NK-92 (cell line): Measurements from ENCODE around the gene CTDSP2.
"Not testable (repeated sequence)": the region's sequence is repeated elsewhere in the genome, so short reads cannot be mapped to it uniquely, and the experiment has no call there.

Experiments used
- DNase-seq: peaks from one replicate; lab custom pipeline; 2025; ENCODE audit not compliant: unreplicated experiment; lab: John Stamatoyannopoulos, UW

The CTDSP2 gene

DNA sequence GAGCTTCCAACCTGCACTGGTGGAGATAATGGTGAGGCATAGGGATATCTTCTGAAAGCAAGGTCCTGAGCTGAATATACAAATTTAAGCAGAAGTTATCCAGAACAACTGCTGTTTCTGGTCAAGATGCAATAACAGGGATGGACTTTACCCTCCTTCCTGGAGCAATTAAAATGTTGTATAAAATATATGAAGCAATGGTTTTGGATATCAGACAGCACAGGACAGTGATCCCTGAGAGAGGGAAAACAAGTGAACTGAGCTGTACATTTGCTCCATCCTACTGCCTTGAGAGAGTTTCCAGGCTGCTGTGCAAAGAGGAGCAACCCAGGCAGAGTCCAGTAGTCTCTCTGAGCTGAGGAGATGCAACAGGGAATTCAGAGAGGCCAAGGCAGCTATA, 36.0 kb upstream of the CTDSP2 start:
- no peak for DNase-seq

DNA sequence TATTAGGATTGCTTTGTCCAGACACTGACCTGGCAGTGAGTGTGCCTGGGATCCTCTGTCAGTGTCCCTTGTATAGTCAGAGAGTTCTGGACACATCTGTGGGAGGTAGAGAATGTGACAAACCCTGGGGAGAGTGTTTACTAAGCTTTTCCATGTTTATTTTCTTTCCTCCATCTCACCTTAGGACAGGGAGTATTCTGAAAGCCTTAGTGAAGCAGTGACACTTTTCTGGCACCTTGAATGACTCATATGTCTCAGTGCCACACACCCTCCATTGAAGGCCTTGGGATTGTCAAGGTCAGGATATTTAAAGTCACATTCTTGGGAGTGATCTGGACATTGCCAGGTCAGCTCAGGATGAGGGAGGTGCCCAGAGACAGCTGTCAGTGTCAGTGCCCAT, 34.9 kb upstream of the CTDSP2 start:
- no peak for DNase-seq

DNA sequence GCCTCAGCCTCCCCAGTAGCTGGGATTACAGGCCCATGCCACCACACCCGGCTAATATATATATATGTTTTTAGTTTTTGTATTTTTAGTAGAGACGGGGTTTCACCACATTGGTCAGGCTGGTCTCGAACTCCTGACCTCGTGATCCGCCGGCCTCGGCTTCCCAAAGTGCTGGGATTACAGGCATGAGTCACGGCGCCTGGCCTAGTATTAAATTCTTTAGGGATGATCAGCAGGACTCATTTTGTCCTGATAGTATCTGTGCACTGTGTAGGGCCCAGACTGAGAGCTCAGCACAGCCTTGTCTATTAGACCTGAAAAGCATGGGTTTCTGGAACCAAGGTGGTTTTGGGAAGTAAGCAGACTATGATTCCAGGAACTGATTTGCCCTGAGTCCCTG, 34.5 kb upstream of the CTDSP2 start:
- not testable (repeated sequence) for DNase-seq

DNA sequence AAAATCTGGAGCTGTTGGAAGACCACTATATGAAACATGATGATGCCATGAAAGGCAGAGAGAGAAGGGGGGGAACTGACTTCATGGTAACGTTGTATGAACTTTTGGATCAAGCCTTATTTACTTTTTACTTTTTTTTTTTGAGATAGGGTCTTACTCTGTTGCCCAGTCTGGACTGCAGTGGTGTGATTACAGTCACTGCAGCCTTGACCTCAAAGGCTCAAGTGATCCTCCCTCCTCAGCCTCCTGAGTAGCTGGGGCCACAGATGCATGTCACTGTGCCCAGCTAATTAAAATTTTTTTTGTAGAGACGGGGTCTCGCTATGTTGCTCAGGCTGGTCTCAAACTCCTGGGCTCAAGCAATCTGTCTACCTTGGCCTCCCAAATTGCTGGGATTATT, 31.3 kb upstream of the CTDSP2 start:
- no peak for DNase-seq

DNA sequence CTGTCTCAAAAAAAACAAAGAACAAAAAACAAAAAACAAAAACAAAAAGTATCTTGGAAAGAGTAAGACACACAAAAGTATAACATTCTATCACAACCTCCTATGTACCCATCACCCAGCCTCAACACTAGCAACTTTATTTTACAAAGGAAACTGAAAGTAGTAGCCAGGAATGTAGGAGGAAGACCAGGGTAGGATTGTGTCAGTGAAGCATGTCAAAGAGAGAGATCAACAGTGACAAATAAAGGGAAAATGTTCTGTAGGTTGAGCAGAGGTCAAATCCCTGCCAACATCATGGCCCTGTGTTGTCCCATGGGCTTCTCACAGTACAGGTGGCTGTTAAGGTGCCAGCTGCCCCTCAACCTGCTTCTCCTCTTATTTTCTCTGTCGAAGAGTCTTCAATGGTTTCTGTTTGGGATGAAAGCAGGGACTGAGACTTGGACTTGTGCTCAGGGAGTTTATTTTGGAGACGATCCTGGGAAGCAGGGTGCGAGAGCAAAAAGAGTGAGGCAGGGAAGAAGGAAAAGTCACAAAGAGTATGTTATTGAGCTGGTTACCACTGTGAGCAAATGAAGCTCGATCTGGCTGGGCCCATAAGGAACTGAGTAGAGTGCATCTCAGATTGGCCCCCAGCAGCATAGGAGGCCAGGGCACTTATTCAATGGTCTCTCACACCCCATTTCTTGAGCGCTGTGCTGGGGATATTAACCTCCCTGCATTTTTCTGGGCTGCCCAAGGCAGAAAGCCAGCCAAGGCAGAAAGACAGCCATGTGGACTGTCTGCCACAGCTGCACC, 29.4 kb upstream of the CTDSP2 start:
- DNase-seq = no peak

DNA sequence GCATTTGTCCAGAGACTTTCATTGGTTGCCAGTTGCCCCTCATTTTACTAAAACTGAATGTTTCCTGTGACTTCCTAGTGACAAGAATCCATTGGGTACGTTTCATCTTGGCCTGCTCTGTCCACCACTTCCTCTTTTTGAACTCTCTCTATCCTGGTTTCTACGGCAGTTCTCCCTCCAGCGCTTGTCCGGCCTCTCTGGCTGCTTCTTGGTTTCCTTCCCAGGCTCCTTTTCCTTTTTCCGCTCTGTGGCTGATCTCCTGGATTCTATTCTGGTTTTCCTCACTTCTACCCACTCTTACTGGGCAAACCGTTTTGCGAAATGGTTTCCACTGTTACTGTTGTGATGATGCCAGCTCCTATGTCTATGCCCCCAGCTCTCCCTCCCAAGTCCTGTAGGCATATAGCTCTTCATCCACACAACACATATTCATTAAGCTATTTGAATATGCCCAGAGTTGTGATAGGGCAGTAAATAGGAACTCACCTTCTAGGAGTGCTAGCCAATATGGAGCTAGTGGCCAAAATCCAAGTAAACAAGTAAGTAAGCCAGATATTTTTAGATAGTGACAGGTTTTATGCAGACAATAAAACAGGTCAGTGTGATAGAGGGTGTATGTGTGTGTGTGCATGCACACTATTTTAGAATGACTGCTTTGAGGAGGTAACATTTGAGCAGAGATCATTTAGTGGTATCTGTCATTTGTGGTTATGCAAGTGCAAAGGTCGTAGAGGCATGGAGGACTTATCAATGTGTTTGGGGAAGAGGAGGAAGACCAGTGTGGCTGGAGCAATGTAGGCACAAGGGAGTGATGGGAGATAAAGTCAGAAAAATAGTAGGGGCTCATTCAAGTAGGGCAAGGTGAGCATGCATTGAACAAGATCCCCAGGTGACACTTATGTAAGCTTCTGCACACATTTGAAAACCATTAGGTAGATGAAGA, 27.9 kb upstream of the CTDSP2 start:
- no peak for DNase-seq

DNA sequence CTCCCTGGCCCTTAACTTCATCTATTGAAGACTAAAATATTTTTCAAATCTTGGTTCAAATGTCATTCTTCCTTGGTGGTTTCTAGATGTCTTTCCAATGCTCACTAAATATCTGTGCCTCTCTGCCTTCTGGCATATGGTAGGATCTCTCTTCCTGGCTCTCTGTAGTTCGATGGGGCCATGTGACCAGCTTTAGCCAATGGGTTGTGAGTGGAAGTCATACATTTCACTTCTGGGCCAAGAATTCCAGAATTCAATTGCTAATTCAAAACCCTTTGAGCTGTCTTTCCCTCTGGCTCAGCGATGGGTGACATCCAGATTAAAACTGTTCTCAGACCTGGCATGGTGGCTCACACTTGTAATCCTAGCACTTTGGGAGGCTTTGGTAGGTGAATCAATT, 25.8 kb upstream of the CTDSP2 start:
- no peak for DNase-seq

DNA sequence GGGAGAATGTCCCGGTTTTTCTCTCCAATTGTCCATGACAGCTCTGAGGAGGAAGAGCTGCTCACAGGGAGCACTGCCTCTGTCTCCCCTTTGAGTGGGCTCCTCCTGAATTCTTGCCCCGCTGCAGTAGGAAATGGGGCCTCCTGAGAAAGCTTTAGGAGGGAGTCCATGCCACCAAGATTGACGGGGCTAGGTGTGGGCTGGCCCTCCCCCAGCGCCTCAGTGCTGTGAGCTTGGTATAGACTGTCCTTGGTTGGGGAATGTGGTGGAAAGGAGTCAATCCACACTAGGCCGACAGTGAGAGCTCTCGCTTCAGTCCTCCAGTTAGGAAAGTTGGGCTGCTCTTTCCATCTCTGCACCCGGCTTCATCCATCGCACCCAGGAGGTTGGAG, 23.4 kb upstream of the CTDSP2 start:
- DNase-seq = no peak

DNA sequence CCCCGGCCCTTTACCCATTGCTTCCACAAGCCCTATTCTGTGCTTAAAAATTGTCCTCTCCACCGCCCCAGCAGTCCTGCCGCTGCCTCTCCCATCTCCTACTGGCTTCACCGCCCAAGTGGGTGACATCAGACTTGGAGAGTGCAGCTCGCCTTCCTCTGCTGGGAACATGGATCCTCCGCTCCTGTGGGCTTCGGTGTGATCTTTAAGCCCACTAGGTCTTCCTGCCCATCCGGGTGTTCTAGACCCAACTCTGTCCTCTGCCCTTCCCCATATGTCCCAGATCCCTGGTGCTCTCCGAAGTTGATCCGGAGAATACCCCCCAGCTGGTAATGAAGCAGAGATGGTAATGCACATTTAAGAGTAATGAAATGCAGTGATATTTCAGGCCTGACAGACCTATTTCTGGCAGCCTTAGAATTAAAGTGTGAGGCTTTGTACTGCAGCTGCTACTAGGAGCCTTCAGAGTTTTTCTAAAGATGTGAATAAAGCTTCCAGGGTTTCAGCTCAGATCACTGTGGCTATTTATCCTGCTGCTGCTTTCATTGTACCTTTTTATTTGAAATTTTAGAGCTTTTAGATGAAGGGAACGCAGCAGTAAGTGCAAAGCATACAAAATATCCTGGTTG, 22.9 kb upstream of the CTDSP2 start:
- no peak for DNase-seq

DNA sequence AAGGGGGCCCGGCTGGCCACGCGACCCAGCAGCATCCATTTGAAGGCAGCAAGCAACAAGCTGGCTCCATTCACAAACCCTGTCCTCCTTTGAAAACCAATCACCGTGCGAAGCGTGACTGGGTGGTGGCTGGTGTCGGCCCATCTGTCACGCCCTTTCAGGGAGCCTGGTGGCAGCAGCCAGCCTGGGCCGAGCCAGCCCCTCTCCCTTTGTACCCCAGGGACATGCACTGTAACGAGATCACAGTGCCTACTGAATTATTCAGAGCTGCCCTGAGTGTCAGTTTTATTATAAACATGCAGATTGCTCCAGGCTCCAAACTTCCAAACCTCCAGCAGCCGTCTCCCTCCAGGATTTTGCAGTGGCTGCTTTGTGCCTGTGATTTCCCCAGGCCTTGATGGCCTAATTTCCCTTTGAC, 22.3 kb upstream of the CTDSP2 start:
- DNase-seq = no peak

DNA sequence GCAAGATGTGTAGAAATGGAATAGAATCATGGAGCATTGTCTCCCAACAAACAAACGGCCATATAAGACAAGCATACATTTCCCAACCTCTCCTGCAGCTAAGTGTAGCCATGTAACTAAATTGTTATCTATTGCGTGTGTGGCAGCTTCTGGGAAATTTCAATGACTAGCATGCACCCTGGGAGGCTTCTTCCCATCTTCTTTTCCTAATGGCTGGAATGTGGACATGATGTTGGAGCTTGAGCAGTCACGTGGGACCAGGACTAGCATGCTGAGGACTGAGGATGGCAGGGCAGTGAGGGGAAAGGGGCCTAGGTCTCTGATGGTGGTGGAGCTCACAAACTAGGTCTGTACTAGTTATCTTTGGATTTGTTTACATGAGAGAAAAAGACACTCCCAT, 21.7 kb upstream of the CTDSP2 start:
- DNase-seq = no peak

DNA sequence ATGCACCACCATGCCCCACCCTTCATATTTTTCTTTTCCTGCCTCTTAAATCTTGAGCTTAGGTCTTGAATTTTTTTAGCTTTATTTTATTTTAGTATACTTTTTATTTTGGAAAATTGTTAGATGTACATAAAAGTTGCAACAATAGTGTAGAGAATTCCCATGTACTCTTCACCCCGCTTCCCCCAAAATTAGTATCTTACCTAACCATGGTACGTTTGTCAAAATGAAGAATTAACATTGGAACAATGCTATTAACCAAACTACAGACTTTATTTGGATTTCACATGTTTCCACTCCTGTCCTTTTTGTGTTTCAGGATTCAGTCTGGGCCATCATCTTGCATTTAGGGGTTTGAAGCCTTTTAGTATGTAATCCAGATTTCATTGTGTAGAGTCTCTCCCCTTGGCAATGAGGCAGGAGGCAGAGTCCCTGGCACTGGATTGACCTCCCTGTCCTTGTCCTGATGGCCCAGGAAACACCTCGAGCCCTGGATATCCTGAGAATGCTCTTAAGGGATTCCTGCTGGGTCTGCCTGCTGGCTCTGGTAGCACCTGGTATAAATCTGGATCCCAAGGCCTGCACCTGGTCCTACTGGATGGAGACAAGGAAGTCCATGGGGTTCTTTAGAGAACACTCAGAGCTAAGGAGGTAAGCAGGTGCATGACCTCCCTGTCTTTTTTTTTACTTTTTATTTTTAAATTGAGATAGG, 19.9 kb upstream of the CTDSP2 start:
- DNase-seq = no peak

DNA sequence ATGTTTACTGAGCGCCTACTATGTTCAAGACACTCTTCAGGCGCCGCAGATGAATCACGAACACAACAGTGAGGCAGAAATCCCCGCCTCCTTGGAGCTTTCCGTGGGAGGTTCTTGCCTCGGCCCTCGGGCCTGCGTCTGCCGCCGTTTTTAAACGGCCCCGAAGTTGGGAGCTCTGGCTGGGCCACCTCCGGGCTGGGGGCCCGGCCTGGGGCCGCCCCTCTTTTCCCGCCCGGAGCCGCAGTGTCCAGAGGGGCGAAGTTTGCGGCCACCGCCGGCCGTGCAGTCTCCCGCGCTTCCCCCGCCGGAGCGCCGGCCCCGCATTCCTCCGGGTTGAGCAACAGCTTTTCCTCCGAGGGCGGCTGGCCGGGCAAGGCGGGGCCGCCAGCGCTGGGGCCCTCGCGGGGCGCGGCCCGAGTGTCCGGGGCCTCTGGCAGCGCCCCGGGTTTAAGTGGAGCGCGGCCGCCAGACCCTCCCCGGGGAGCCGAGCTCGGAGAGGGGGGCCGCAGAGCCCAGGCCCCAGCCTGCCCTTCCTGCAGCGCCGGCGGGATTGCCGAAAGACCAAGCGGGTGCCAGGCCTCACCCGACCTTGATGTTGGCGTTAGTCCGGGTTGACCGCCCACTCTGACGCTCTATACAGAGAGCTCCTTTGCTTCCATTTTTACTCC, 18.7 kb upstream of the CTDSP2 start:
- no peak for DNase-seq

DNA sequence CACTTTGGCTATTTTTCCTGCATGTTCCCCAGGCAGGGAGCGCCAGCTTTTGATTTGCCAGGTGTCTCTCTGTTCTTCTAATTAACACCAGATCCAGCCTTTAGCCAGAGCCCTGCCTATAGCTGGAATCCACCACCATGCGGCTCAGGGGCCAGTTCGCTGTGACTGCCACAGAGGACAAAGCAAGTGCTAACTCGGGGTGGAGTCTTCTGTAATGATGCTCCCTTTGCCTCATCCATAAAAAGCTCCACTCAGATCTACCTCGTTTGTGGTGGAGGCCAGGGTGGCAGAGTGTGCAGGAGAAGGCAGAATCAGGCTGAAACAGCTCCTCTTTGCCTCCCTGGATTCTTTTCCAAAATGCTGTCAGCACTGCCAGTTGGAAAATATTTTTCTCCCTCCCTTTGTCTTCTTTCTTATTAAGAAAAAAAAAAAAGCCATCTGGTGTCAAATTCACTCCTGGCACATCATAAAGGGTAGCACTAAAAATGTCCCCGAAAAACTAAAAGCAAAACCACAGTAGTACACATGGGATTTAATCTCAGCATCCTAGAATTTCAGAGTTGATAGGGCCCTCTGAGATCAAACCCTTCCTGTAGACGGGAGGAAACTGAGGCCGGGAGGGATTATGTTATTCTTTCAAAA, 18.0 kb upstream of the CTDSP2 start:
- DNase-seq = no peak

DNA sequence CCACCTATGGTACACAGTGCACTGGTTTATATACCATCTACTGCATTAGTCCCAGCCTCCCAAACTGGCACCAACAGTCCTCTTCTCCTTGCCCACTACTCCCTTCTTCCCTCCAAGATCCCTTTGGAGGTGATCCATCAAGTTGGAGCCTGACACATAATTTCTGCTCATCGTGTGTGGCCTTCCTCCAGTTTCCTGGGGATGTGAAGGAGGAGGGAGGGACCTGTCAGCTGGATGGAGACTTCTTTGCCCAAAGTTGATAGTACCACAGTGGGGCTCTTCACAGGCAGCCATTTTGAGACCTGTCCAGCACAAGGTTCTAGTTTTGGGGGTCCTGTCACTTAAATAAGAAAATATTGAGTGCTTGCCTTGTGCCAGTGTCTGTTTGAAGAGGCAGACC, 17.1 kb upstream of the CTDSP2 start:
- no peak for DNase-seq

DNA sequence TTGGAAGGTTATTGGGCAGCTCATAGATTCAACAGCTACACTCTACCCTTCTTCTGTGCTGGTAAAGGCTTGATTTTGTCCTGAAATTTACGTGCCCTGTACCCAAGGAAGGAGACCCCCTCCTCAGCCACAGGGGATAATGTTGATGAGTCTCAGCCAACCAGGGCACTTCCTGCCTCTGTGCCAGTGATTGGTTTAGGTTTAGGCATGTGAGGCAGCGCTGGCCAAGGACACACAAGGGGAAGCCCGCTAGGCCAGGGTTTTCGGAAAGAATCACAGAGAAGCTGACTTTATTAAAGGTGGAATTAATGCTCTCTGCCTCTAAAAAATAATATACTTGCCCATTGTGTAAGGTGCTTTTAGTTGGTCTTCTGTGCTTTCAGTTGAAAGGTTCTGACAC, 15.4 kb upstream of the CTDSP2 start:
- no peak for DNase-seq

DNA sequence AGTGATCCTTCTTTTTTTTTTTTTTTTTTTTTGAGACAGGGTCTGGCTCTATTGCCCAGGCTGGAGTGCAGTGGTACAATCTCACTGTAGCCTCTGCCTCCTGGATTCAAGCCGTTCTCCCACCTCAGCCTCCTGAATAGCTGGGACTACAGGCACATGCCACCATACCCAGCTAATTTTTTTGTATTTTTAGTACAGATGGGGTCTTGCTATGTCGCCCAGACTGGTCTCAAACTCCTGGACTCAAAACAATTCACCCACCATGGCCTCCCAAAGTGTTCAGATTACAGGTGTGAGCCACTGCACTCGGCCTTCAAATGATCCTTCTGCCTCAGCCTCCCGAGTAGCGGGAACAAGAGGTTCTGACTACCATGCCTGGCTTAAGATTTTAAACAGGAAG, 14.4 kb upstream of the CTDSP2 start:
- not testable (repeated sequence) for DNase-seq

DNA sequence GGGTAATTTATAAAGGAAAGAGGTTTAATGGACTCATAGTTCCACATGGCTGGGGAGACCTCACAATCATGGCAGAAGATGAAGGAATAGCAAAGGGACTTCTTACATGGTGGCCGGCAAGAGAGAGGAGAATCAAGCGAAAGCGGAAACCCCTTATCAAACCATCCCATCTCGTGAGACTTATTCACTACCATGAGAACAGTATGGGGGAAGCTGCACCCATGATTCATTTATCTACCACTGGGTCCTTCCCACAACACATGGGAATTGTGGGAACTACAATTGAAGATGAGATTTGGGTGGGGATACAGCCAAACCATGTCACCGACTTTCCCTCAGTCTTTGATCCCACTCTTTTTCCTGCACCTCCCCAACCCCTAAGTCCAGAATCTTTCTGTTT, 12.6 kb upstream of the CTDSP2 start:
- no peak for DNase-seq

DNA sequence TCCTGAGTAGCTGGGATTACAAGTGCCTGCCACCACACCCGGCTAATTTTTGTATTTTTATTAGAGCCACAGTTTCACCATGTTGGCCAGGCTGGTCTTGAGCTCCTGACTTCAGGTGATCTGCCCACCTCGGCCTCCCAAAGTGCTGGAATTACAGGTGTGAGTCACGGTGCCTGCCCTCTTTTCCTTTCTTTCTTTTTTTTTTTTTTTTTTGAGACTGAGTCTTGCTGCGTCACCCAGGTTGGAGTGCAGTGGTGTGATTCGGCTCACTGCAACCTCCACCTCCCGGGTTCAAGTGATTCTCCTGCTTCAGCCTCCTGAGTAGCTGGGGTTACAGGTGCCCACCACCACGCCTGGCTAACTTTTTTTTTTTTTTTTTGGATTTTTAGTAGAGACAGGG, 11.6 kb upstream of the CTDSP2 start:
- DNase-seq = not testable (repeated sequence)

DNA sequence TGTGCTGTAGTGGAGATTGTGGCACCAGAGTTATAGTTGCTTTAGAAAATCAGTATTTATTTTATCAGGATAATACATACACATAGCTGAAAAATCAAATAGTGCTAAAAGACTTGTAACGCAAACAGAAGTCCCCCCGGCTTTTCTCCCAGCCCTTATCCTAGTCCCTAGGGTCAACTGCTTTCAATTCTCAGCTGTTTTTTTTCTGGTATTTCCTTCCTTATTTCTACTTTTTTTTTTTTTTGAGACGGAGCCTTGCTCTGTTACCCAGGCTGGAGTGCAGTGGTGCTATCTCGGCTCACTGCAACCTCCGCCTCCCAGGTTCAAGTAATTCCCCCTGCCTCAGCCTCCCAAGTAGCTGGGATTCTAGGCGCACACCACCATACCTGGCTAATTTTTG, 8.4 kb upstream of the CTDSP2 start:
- DNase-seq = no peak
